IMR-90 (cell line): Measurements from ENCODE around the gene SDK1. TPM values are rescaled to one million over a fixed set of nuclear protein-coding genes. Genes with fewer than 3 reads are reported as not detected.

ENCODE experiments used
- ATAC-seq: fragments of 200-7000 bp; cut with Tn5 transposase; 2 replicates; pipeline ENCODE4 v1.9.1; 2020; ENCODE audit warnings: low read depth, mild to moderate bottlenecking, moderate library complexity
- BruUV-seq: library from RNA; stranded (reverse); fragments of 400-500 nt; replicated peaks from 2 replicates; lab custom pipeline; 2021; lab: Mats Ljungman, UMichigan
- CTCF ChIA-PET: fragments of 300-600 bp; formaldehyde crosslinking; extraction: SDS; loops from one replicate; lab custom pipeline; 2021; ENCODE audit warnings: antibody characterized with exemption; lab: Yijun Ruan, JAX
- POLR2A ChIA-PET: fragments of 300-600 bp; sonication (Branson Sonifier 250); formaldehyde crosslinking; loops from one replicate; lab custom pipeline; 2022; ENCODE audit warnings: antibody characterized with exemption; ENCODE audit not compliant: unreplicated experiment; lab: Charles Lee
- DNase-seq: peaks from one replicate; pipeline ENCODE4 v3.0.0; 2013
- H2AFZ ChIP-seq: replicated peaks from 2 replicates; pipeline ENCODE3; 2013; ENCODE audit warnings: low read length, mild to moderate bottlenecking; ENCODE audit not compliant: poor library complexity
- H2AK5ac ChIP-seq: 2 replicates; pipeline ENCODE4 v1.6.1; 2013; ENCODE audit warnings: low read depth, low read length, inconsistent platforms
- H2AK9ac ChIP-seq: replicated peaks from 2 replicates; pipeline ENCODE3; 2013; ENCODE audit warnings: mild to moderate bottlenecking, low read depth, low read length, moderate library complexity; ENCODE audit not compliant: poor library complexity
- H2BK120ac ChIP-seq: 2 replicates; pipeline ENCODE4 v1.6.1; 2013; ENCODE audit warnings: low read depth, low read length, inconsistent platforms
- H2BK15ac ChIP-seq: 3 replicates; pipeline ENCODE4 v1.6.1; 2013; ENCODE audit warnings: low read depth, low read length, inconsistent platforms
- H2BK20ac ChIP-seq: 2 replicates; pipeline ENCODE4 v1.6.1; 2013; ENCODE audit warnings: low read depth, mild to moderate bottlenecking, inconsistent platforms, low read length, moderate library complexity
- H2BK5ac ChIP-seq: 2 replicates; pipeline ENCODE4 v1.6.1; 2013; ENCODE audit warnings: mild to moderate bottlenecking, low read depth, low read length, inconsistent platforms; ENCODE audit not compliant: poor library complexity, severe bottlenecking
- H3K14ac ChIP-seq: replicated peaks from 2 replicates; pipeline ENCODE4 v1.6.1; 2013; ENCODE audit warnings: low read depth, low read length, inconsistent platforms
- H3K18ac ChIP-seq: 2 replicates; pipeline ENCODE4 v1.6.1; 2013; ENCODE audit warnings: low read depth, low read length, control low read depth
- H3K23ac ChIP-seq: 2 replicates; pipeline ENCODE4 v1.6.1; 2013; ENCODE audit warnings: low read depth, low read length, inconsistent platforms
- H3K27ac ChIP-seq: 2 replicates; pipeline ENCODE4 v1.5.1; 2013; ENCODE audit warnings: mild to moderate bottlenecking, control low read depth, low read length; ENCODE audit not compliant: insufficient read depth
- H3K27me3 ChIP-seq: 2 replicates; pipeline ENCODE4 v1.6.1; 2013; ENCODE audit warnings: low read length; ENCODE audit not compliant: control insufficient read depth, insufficient read depth
- H3K36me3 ChIP-seq: 2 replicates; pipeline ENCODE4 v1.6.1; 2013; ENCODE audit warnings: low read length, mixed read lengths; ENCODE audit not compliant: control insufficient read depth, insufficient read depth
- H3K4ac ChIP-seq: 2 replicates; pipeline ENCODE4 v1.6.1; 2013; ENCODE audit warnings: low read depth, low read length, inconsistent platforms
- H3K4me1 ChIP-seq: 2 replicates; pipeline ENCODE4 v1.6.1; 2013; ENCODE audit warnings: low read length, mixed read lengths; ENCODE audit not compliant: control insufficient read depth, insufficient read depth
- H3K4me2 ChIP-seq: 2 replicates; pipeline ENCODE4 v1.6.1; 2013; ENCODE audit warnings: low read depth, mild to moderate bottlenecking, control low read depth, low read length, moderate library complexity
- H3K4me3 ChIP-seq: 2 replicates; pipeline ENCODE4 v1.5.1; 2013; ENCODE audit warnings: low read depth, mild to moderate bottlenecking, control low read depth, low read length, moderate library complexity; ENCODE audit not compliant: insufficient read depth
- H3K56ac ChIP-seq: 2 replicates; pipeline ENCODE4 v1.6.1; 2013; ENCODE audit warnings: low read length, inconsistent platforms; ENCODE audit not compliant: insufficient read depth; ENCODE audit errors: extremely low read depth
- H3K79me1 ChIP-seq, 2 experiments: 2 replicates each; pipeline ENCODE4 v1.6.1; 2013; ENCODE audit warnings: low read length in 2 of 2, inconsistent platforms in 1 of 2, low read depth in 1 of 2
- H3K9ac ChIP-seq: 2 replicates; pipeline ENCODE4 v1.6.1; 2013; ENCODE audit warnings: low read depth, low read length, control low read depth
- H3K9me1 ChIP-seq: 2 replicates; pipeline ENCODE4 v1.6.1; 2013; ENCODE audit warnings: low read length, inconsistent platforms; ENCODE audit not compliant: insufficient read depth
- H3K9me3 ChIP-seq: 2 replicates; pipeline ENCODE4 v1.6.1; 2013; ENCODE audit warnings: low read length; ENCODE audit not compliant: control insufficient read depth, insufficient read depth
- H4K20me1 ChIP-seq: 2 replicates; pipeline ENCODE4 v1.6.1; 2013; ENCODE audit warnings: low read length, inconsistent platforms; ENCODE audit not compliant: insufficient read depth
- H4K5ac ChIP-seq: 2 replicates; pipeline ENCODE4 v1.6.1; 2013; ENCODE audit warnings: mild to moderate bottlenecking, low read depth, low read length, control low read depth
- H4K8ac ChIP-seq, 2 experiments: 2 replicates each; pipeline ENCODE4 v1.6.1; 2013; ENCODE audit warnings: low read depth in 2 of 2, low read length in 2 of 2, control low read depth in 1 of 2, inconsistent platforms in 1 of 2
- H4K91ac ChIP-seq: 2 replicates; pipeline ENCODE4 v1.6.1; 2013; ENCODE audit warnings: low read depth, low read length, inconsistent platforms; ENCODE audit not compliant: insufficient read depth
- BHLHE40 ChIP-seq: fragments of 150-350 bp; IDR thresholded peaks from 2 replicates; pipeline ENCODE4 v1.6.1; 2016; ENCODE audit warnings: mild to moderate bottlenecking, low read depth, low read length
- CEBPB ChIP-seq: IDR thresholded peaks from 2 replicates; pipeline ENCODE4 v1.6.1; 2012; ENCODE audit warnings: low read depth, low read length, improper control_type of control experiment
- CHD1 ChIP-seq: IDR thresholded peaks from 2 replicates; pipeline ENCODE4 v1.6.1; 2012; ENCODE audit warnings: low read depth, low read length, improper control_type of control experiment
- CTCF ChIP-seq: conservative IDR thresholded peaks from 2 replicates; pipeline ENCODE4 v1.5.1; 2012; ENCODE audit warnings: mild to moderate bottlenecking, low read depth, low read length, improper control_type of control experiment
- ELK1 ChIP-seq: fragments of 150-350 bp; IDR thresholded peaks from 2 replicates; pipeline ENCODE4 v1.6.1; 2016; ENCODE audit warnings: low read depth, mild to moderate bottlenecking, low read length, moderate library complexity, borderline replicate concordance
- FOS ChIP-seq: fragments of 150-350 bp; IDR thresholded peaks from 2 replicates; pipeline ENCODE4 v1.6.1; 2016; ENCODE audit warnings: low read depth, low read length
- MAFK ChIP-seq: IDR thresholded peaks from 2 replicates; pipeline ENCODE4 v1.6.1; 2012; ENCODE audit warnings: low read depth, low read length, improper control_type of control experiment
- MAZ ChIP-seq: IDR thresholded peaks from 2 replicates; pipeline ENCODE4 v1.6.1; 2012; ENCODE audit warnings: low read depth, mild to moderate bottlenecking, low read length, improper control_type of control experiment, moderate library complexity, borderline replicate concordance
- MXI1 ChIP-seq: IDR thresholded peaks from 2 replicates; pipeline ENCODE4 v1.6.1; 2012; ENCODE audit warnings: low read depth, mild to moderate bottlenecking, low read length, moderate library complexity, borderline replicate concordance
- NFE2L2 ChIP-seq: fragments of 150-350 bp; IDR thresholded peaks from 2 replicates; pipeline ENCODE4 v1.6.1; 2016; ENCODE audit warnings: low read depth, mild to moderate bottlenecking, low read length
- POLR2A ChIP-seq: IDR thresholded peaks from 2 replicates; pipeline ENCODE4 v1.6.1; 2012; ENCODE audit warnings: mild to moderate bottlenecking, low read depth, low read length
- RAD21 ChIP-seq: IDR thresholded peaks from 2 replicates; pipeline ENCODE4 v1.6.1; 2012; ENCODE audit warnings: low read length, improper control_type of control experiment
- RCOR1 ChIP-seq: IDR thresholded peaks from 2 replicates; pipeline ENCODE4 v1.6.1; 2012; ENCODE audit warnings: mild to moderate bottlenecking, low read length, improper control_type of control experiment; ENCODE audit not compliant: insufficient replicate concordance
- RFX5 ChIP-seq: IDR thresholded peaks from 2 replicates; pipeline ENCODE4 v1.8.0; 2012; ENCODE audit warnings: low read depth, mild to moderate bottlenecking, low read length, moderate library complexity
- SMC3 ChIP-seq: fragments of 150-350 bp; IDR thresholded peaks from 2 replicates; pipeline ENCODE4 v1.6.1; 2016; ENCODE audit warnings: low read depth, mild to moderate bottlenecking, antibody characterized with exemption, low read length, moderate library complexity
- USF2 ChIP-seq: fragments of 150-350 bp; IDR thresholded peaks from 2 replicates; pipeline ENCODE4 v1.6.1; 2017; ENCODE audit warnings: mild to moderate bottlenecking, antibody characterized with exemption, low read length, low read depth
- dilution Hi-C: fragments of 300-500 bp; cut with HindIII; formaldehyde crosslinking; loops from one replicate; pipeline ENCODE4 v1.14.3; 2018; ENCODE audit warnings: low sequenced_read_pairs; ENCODE audit not compliant: unreplicated experiment
- in situ Hi-C: fragments of 300-500 bp; cut with MboI; formaldehyde crosslinking; loops from 3 replicates; pipeline ENCODE4 v1.14.3; 2019; ENCODE audit warnings: low sequenced_read_pairs, inconsistent platforms, mixed read lengths
- intact Hi-C: fragments of 100-400 bp; cut with micrococcal nuclease; formaldehyde crosslinking; loops from 2 replicates; pipeline ENCODE4 v1.10.0; 2022
- polyA plus RNA-seq, 3 experiments: library from polyadenylated mRNA; depleted of rRNA; stranded (reverse); fragments of >200 nt; gene quantifications; 2 replicates each; pipeline ENCODE4 v1.2.3, GENCODE V29; 2012; ENCODE audit warnings: low replicate concordance in 1 of 3
- total RNA-seq: library from RNA; depleted of rRNA; stranded (reverse); fragments of >200 nt; gene quantifications from 2 replicates; pipeline ENCODE4 v1.2.3, GENCODE V29; 2012

Gene SDK1
- total and polyA plus RNA-seq, 2 of the 4 experiments (the other 2 are of a cell fraction), result 1.5 to 1.6 TPM

GRCh38 chr7:3501671-3502070 is 200.6 kb downstream of the SDK1 start:
- Histone ChIP-seq H2AK5ac (no peak overlapping the region), H3K4me3 (no peak overlapping the region), H2BK20ac (no peak overlapping the region), H3K9me1 (no peaks in the 10 kb centered on the region), H4K5ac (no peak overlapping the region), H3K9ac (no peak overlapping the region), H2AFZ (no peak overlapping the region), H3K27ac (no peak overlapping the region), H3K4me2 (no peak overlapping the region), H4K20me1 (no peaks in the 10 kb centered on the region), H3K18ac (no peak overlapping the region), H3K4ac (no peak overlapping the region), H3K36me3 (no peaks in the 10 kb centered on the region), H3K79me1 (no peaks in the 10 kb centered on the region), H2BK5ac (no peak overlapping the region), H3K56ac (no peak overlapping the region), H4K8ac (no peak overlapping the region), H2BK15ac (no peak overlapping the region), H3K4me1 (no peaks in the 10 kb centered on the region), H3K23ac (no peak overlapping the region), H2BK120ac (no peak overlapping the region), H3K14ac (no peak overlapping the region), H2AK9ac (no peak overlapping the region), H3K9me3 (peaks cover 6% of the 10 kb centered on the region), H4K91ac (no peak overlapping the region), H3K27me3 (no peaks in the 10 kb centered on the region)
- no TSS peak for BruUV-seq
- intact Hi-C loops, result no loop called here
- TF ChIP-seq FOS (no peak), USF2 (no peak), CEBPB (no peak), RAD21 (no peak), CHD1 (no peak), MAZ (no peak), BHLHE40 (no peak), ELK1 (no peak), POLR2A (no peak), MXI1 (no peak), RCOR1 (no peak), RFX5 (no peak), MAFK (no peak), NFE2L2 (no peak), SMC3 (no peak), CTCF (no peak)
- dilution Hi-C loops, result no loop called here
- in situ Hi-C loops, result no loop called here
- ChIA-PET POLR2A (no interaction called here), CTCF (no interaction called here)
- DNase-seq (no peak), ATAC-seq (no peak)
